Ectodermal cell (in vitro differentiated cells): ENCODE data around the gene HSPA6.
"Not testable (repeated sequence)": the region's sequence is repeated elsewhere in the genome, so short reads cannot be mapped to it uniquely, and the experiment has no call there.

Source experiments
- H3K27ac ChIP-seq: 2 replicates; pipeline ENCODE4 v1.7.0; 2013; ENCODE audit warnings: mild to moderate bottlenecking, low read depth, low read length; ENCODE audit not compliant: insufficient read depth, poor library complexity, severe bottlenecking
- H3K27me3 ChIP-seq: 2 replicates; pipeline ENCODE4 v1.7.0; 2013; ENCODE audit warnings: mild to moderate bottlenecking, low read length; ENCODE audit not compliant: insufficient read depth, control insufficient read depth, poor library complexity, severe bottlenecking
- H3K36me3 ChIP-seq: one replicate; pipeline ENCODE4 v1.7.0; 2013; ENCODE audit warnings: low read length; ENCODE audit not compliant: control insufficient read depth, insufficient read depth
- H3K4me1 ChIP-seq: one replicate; pipeline ENCODE4 v1.7.0; 2013; ENCODE audit warnings: low read length; ENCODE audit not compliant: control insufficient read depth, insufficient read depth
- H3K4me3 ChIP-seq: 2 replicates; pipeline ENCODE4 v1.7.0; 2013; ENCODE audit warnings: low read depth, low read length, control low read depth; ENCODE audit not compliant: insufficient read depth
- H3K9me3 ChIP-seq: 2 replicates; pipeline ENCODE4 v1.7.0; 2013; ENCODE audit warnings: mild to moderate bottlenecking, low read length, moderate library complexity; ENCODE audit not compliant: control insufficient read depth
- WGBS, 2 experiments: methylation state at CpG; one replicate each; pipeline ENCODE4 v1.1.7; 2013; ENCODE audit warnings: missing lambda C conversion rate in 2 of 2; 5-methylcytosine and 5-hydroxymethylcytosine counted together

Gene HSPA6

GRCh38 chr1:161562441-161562840 is 38.1 kb downstream of the HSPA6 start:
- H3K4me3 ChIP-seq, H3K27me3 ChIP-seq, H3K36me3 ChIP-seq, H3K27ac ChIP-seq, H3K9me3 ChIP-seq, H3K4me1 ChIP-seq: not testable (repeated sequence)
- WGBS, 2 experiments: 86 to 100% methylated on average over 1 to 3 of the region's 3 CpGs

GRCh38 chr1:161563522-161563921 is 39.2 kb downstream of the HSPA6 start:
- not testable (repeated sequence) for H3K36me3 ChIP-seq, H3K27ac ChIP-seq, H3K9me3 ChIP-seq, H3K4me3 ChIP-seq, H3K4me1 ChIP-seq, H3K27me3 ChIP-seq
- WGBS, 2 experiments: no CpG with 5 or more reads among the region's 1 CpG

DNA sequence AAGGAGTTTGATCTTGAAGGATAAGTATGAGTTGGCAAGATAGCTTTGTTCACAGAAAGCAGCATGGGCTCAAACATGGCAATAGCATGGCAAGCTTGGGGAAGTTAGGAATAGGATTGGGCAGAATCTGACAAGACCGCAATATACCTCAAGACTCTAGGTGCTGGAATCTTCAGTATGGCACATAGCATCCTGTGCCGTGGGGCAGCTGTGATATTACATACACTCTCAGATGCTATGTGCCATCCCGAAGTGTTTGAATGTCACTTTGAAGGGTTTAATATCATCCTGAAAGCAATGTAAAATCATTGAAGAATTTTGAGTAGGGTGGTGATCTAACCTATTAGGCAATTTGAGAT is 42.2 kb downstream of the HSPA6 start:
- H3K4me3 ChIP-seq, H3K4me1 ChIP-seq, H3K9me3 ChIP-seq, H3K27me3 ChIP-seq, H3K27ac ChIP-seq, H3K36me3 ChIP-seq: not testable (repeated sequence)
- no CpG with 5 or more reads among the region's 3 CpGs for WGBS, 2 experiments

GRCh38 chr1:161571703-161572102 is 47.4 kb downstream of the HSPA6 start:
- H3K36me3 ChIP-seq, H3K27ac ChIP-seq, H3K27me3 ChIP-seq, H3K4me3 ChIP-seq, H3K9me3 ChIP-seq, H3K4me1 ChIP-seq: not testable (repeated sequence)
- WGBS, 2 experiments: 100% methylated on average over 1 of the region's 8 CpGs; no CpG with 5 or more reads in 1 of the 2 experiments
